GM18499 (cell line): ENCODE measurements around the gene TGFBR3.

Experiments
- ATAC-seq: cut with Tn5 transposase; IDR thresholded peaks from one replicate; pipeline ENCODE4 v1.9.1; 2021; ENCODE audit warnings: moderate number of reproducible peaks; ENCODE audit not compliant: insufficient read depth, unreplicated experiment

Gene TGFBR3

DNA sequence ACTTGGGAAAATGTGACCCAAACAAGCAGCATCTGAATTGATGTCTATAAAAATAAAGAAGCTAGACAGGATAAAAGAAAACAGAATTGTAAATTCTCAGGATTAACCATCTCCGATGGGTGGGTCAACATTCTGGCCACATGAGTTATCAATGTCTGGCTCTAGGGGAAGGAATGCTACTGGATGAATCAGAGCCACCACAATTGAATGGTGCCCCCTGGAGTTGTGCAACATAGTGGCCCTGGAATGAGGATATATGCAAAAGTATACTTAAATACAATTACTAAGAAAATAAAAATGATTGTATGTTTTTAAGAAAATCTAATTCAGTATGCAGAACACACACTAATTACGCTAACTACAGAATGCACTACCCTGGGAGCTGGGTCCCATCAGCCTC, 185.6 kb downstream of the TGFBR3 start:
- ATAC-seq, result no peak

DNA sequence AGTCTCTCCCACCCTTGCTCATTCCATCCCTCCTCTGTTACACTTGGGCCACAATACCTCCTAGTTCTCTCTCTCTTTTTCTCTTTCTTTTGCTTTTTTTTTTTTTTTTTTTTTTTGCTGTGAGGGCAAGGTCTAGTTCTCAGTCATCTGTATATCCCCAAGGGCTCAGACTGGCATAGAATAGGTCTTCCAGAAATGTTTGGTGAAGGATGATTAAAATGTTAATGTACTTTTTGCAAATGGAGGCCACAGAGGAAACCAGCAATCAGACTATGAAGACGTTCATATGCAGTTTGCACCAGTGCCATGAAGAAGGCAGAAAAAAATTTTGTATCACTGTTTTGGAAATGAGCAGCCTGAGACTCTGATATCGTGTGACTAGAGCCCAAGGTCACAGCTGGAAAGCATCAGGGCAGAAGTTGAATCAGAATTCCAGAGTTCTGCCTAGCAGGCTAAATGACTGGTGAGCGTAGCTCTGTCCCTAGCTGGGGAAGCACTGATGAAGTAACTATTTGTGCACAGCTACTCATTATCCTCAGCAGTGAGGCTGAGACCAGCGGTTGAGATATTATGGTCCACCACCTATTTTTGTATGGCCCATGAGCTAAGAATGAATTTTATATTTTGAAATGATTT, 186.5 kb downstream of the TGFBR3 start:
- ATAC-seq, result no peak

DNA sequence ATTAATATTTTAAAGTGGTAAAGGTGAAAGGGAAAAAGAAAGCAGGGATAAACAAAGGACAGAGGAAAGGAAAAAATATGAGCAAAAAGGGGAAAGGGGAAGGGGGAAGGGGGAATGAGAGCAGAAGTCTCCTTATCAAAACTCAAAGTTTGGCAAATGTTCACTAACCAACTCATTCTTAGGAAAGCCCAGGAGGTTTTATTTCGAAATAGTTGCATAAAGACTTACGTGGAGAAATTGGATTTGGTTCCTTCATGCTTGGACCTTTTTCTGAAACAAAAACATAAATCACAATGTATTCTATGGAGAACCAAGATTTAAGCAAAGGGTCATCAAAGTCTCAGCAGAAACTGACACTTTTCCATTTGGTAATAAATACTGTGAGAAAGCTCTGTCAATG, 188.1 kb downstream of the TGFBR3 start:
- ATAC-seq, result no peak

DNA sequence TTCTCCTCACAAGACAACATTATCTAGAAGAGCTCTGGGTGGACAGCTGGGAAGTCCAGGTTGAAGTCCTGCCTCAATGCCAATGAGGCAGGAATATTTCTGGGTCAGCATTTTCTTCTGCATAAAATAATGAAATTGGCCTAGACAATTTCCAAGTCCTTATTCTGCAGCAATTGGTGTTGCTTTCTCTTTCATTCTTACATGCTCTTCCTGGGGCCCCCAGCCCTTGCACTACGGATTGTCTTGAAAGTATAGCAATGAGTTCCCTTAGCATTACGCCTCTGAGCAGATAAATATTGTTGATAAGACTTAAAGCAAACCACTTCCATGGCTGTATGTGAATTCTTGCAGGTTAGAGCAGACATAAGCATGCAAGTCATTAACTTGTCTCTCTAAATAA, 188.5 kb downstream of the TGFBR3 start:
- ATAC-seq, result no peak

DNA sequence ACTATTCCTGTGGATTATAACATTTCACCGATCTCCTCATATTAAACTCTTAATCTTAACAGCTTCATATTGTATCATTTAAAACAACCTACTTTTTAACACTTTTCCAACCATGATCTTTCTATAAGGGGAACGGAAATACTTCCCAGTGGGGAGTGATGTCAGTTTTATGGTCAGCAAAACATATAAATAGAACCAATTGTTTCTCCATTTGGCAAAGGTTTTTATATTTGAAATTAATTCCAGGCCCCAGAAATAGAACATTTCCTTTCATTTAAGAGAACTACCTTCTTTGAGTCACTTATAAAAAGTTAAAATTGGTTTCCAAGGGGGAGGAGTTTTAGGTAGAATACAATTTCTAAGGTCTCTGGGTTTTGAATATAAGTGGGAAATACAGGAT, 189.6 kb downstream of the TGFBR3 start:
- no peak for ATAC-seq

DNA sequence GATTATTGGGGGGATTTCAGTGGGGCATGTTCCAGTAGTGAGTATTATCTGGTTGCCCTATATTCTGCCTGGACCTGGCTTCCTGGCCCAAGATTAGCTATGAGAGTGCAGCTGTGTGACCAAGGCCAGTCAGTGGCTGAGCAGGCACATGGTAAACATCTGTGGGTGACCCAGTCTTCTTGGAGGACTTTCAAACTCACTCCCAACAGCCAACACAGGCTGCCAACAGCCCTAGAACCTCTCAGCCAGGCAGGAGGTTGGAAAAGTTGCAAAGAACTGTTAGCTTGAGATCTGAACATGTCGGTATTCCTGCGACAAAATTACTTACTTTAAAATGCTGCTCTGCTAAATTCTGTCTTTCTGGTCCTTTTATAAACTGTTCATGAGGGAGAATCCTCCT, 192.4 kb downstream of the TGFBR3 start:
- no peak for ATAC-seq

DNA sequence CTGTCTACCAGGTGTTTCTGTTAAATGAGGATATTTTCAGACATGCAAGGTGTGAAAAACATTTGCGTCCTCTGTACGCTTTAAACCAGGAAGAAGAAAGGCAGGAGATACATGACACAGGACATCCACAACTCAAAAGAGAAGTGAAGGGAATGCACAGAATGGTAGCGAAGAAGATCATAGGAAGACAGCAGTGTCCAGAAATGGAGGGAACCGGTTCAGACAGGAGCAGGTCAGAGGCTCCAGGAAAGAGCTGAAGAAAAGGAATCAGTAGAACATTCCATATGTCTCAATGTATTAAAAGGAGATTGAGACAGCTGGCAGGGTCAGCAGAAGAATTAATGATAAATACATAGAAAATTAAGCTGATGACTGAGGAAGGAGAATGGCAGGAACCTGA, 194.4 kb downstream of the TGFBR3 start:
- ATAC-seq, result no peak

DNA sequence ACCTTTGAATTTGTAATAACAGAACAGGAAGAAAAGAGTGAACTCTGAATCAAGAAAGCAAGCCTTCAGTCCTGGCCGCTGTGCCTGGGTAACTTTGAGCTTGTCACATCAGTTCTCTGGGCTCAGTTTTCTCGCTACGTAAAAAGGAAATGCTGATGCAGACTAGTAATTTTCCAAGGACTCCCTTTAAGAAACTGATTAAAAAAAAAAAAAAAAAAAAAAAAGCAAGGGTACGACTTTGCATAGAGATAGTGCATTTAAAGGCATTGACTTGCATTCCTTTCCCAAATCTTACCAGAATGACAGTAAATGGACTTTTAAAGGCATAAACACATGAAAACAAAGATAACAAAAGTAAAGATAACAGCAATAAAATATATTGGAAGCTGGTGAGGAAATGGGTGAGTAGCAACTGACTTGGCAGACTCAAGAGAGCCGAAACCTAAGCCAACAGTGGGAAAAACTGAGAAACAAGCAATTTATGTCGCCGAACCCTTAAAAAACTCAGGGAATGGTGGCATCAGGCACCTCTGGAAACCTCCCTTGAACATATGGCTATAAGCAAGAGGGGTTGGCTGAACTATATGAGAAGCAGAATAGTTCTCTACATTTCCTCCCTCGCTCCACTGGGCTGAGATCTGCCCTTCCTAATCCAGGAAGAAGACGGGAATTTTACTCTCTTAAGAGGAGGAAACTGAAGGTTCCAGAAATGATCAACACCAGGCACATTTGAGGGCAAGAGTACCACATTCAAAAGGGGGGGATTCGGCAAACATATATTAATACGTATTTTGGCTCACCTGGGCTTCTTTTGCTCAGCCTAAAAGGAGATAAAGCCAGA, 196.1 kb downstream of the TGFBR3 start:
- ATAC-seq, result no peak

DNA sequence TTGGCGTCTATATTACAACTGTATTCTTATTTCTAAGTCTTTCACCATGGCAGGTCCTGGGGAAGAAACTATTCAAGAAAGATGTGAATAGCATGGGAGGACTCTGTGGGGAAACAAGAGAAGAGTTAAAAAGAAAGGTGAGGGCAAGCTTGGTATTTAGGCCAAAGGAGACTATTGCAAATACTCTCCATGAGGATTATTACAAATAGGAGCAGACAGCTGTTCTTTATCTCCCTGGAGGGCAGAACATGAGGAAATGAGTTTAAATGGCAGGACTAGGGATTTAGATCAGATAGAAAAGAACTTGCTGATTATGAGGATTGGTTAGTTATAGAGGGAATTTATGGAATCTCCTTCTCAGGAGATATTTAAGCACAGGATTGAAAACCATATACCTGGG, 198.5 kb downstream of the TGFBR3 start:
- no peak for ATAC-seq

DNA sequence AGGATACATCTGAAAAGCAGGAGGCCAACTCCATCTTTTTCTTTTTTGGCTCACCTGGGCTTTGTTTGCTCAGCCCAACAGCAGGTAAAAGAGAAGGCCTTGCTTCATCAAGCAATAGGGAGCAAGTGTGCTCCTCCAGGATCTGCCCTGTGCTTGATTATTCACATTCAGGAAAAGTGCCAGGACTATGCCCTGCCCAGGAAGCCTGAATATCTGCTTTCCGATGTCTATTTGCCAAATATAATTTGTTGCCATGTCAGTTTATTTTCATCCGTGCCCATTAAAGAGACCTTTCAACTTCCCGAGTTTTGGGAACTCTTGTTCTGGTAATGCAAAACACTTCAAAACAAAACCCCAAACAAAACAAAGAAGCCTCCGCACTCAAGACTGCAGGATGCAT, 200.0 kb downstream of the TGFBR3 start:
- no peak for ATAC-seq

DNA sequence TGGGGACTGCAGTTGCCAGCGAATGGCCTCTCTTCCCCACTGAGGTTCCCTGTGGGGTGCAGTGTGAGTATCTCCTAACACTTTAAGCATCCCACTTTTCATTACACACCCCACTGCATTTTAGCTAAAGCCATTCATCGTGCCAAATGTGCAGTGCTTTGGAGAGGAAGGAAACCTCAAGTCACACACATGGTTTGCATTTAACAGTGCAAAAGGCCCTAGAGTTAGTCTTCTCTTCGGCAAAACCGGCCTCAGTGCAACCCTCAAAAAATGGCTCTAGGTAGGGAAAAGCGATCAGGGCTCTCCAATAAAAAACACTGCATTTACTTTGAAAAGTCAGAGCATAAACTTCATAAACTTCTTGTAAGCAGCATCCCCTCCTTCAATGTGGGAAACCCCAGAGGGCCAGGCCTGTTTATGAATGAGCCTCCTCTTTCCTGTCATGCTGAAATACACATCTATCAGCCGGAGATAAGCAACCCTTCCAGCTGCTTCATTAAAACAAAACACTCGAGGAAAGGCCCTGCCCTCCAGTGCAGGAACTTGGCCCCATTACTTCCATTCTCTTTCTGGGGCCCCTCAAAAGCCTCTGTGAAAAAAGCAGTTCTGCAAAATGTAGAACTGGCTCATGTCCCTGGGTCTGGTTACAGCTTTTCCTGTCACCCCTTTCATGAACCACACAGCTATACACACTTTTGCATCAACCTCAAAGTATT, 201.3 kb downstream of the TGFBR3 start:
- ATAC-seq, result no peak

DNA sequence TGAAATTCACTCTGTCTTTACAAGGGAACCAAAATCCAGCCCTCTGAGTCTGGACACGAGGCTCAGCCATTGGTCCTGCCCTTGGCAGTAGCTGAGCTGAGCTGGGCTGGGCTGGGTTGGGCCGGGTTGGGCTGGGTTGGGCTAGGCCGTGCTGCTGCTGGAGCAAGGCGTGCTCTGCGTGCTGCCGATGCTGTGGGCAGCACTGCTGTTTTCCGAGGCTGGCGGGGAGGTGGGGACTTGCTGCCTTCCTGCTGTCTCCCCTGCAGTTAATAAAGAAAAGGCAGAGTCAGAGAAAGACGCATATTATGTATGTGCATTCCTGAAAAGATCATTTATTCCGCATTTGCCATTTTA, 202.4 kb downstream of the TGFBR3 start:
- ATAC-seq, result no peak

DNA sequence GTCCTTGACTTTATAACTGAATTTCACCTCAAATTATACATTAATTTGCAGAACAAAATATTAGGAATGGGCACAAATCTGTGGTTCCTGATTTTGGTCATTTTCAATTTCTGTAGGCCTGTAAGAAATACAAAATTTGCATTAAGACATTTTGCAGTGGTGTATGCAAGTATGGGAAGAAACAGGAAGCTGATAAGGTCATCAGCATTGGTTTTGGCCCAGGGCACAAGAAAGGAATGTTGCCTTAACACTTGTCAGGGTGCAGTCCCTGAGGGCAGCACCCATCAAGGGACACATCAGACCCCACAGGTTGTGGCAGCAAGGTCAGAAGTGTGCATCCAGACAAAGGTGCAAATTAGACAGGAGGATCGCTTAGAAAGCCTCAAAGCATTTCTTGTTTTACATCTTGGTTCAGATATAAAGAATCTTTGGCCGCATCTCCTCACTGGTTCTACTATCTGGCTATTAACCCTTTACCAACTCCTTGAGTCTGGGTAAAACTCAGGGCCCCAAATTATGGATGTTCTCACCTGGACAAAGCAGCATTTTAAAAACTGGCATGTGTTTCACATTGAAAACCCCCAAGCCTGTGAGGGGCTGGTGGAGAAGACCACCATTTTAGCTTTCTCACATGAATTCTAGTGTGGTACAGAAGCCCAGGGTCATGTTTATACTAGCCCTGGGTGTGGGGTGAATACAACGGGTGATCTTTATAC, 202.9 kb downstream of the TGFBR3 start:
- ATAC-seq, result no peak

DNA sequence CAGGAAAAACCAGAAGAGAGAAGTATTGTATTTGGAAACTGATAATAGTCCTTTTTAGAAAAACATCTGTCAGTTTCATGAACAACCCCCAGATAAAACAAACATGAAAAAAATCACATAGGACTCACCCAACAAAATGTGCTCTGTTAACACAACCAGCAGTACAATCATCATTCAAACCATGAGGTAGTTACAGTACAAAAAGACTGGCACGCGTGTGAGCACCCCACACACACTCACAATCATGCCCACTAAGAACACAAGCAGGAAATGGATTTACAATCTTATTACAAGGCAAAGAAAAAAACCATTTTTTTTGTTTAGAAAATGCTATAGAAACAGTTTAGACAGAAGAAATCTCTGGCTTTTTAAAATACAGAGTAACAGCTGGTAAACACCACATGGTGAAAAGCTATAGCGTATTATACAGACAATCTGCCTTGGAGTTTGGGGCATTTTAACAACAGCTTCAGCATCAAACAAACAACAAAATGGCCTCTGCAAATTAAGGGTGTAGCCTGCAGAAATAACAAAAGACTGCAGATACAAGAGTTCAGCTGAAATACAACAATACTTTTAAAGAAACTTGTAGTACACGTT, 205.3 kb downstream of the TGFBR3 start:
- no peak for ATAC-seq

DNA sequence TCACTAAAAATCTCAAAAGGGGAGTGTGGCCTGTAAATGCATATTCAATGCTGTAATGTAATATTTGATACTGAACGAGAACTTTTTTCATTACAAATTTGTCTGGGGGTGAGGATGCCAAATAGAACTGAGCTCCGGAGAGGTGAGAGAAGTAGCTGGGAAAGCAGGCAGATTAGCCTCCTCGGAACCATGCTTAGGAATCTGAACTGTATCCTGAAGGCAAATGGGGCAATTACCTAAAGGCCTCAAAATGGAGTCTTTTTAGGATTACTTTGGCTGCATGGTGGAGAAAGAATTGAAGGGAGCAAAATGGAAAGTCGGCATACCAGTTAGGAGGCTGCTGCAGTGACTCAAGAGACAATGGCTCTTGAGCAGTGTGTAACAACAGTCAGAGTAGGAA, 206.5 kb downstream of the TGFBR3 start:
- ATAC-seq, result no peak

DNA sequence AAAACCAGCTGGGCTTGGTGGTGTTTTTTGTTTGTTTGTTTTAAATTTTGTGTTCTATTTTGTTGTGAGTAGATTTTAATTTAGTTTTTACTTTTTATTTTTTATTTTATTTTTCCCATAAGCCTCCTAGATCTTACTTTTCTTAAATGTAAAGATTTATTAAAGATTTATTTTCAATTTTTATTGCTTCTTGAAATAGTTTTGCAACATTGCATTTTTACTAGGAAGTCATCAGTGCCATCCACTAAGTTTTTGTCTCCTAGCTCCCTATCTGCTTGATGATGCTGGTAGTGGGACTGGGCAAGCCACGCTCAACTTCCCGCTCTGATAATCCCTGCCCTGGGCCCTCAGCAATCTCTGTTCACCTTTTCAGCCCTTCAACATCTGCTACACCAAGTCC, 209.9 kb downstream of the TGFBR3 start:
- no peak for ATAC-seq

DNA sequence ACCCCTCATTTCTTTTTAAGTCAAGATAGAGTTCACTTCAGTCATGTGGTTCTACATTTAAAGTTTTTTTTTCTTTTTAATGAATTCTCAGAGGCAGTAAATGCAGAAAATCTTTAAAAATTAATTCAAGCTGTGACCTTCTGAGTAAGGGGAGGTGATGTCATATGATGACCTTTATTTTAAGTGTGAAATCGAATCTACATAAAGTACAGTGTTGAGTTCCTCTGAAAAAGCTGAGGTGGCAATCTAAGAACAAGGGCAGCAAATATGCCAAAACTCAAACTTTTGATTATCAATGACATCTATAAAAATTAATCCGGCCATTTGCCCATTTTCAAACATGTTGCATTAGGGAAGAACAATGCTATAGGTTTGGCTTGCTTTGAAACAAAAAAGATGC, 211.8 kb downstream of the TGFBR3 start:
- ATAC-seq, result no peak

DNA sequence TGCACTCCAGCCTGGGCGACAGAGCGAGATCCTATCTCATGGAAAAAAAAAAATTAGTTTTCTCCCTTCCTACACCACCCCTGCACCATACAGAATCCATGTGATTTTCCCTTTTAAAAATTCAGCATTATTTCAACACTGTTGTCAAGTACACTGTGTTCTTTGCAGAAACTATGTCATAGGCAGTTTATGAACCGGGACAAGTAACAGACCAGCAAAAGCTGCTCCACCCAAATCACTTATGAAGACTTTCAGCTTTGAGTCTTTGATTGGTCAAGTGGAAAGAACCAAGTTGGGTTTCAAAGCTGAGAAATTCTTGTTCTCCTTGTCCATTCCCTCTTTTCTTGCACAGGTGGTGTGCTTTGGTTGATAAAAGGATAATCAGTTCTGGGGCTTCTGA, 212.3 kb downstream of the TGFBR3 start:
- ATAC-seq, result no peak

DNA sequence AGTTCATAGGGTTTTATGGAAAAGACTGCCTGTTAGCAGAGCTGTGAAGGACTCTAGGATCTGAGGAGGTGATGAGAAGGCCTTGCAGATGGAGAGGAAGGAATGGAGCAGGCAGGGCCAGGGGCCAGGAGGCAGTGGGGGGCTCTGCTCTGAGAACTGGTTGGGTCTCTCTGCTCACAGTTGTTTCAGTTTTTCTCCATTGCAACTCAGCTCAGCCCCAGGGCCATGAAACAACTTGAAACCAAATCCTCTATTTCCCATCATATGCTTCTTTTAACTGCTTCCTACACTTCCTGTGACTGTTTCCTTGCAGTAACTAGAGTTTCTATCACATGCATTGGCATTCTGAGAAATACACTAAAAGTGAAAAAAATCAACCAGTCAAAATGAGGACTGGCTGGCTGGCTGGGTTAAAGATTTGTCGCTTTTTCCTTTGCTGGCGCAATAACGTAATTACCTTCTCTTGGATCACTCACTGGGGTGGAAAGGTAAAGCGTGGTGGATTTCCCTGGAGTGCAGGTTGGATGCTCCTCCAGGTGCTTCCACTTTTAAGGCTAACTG, 213.3 kb downstream of the TGFBR3 start:
- no peak for ATAC-seq

DNA sequence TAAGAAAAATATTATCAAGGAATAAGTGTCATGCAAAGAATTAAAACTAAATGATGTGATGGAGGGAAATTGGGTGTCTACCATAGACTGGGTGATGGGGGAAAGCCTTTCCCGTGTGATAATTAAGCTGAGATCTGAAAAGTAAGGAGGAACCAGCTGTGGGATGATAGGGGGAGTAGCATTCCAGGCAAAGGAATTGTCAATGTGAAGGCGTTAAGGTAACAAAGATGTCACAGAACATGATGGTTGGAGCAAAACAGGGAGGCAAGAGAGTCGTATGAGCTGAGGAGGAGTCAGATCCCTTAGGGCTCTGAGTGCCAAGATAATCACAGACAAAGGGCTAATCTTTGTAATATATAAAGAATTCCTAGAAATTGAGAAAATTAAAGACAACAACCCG, 215.2 kb downstream of the TGFBR3 start:
- no peak for ATAC-seq
